Thyroid gland (tissue), 4 donors: ENCODE measurements around the gene APAF1.

Source experiments
- POLR2A ChIP-seq, 2 donors: fragments of 450-650 bp; IDR thresholded peaks; one replicate each; pipeline ENCODE4 v1.6.1; 2017; ENCODE audit warnings: antibody characterized with exemption in 2 of 2, mild to moderate bottlenecking in 2 of 2, moderate library complexity in 1 of 2
- TF ChIP-seq, protein P1 (sequence below), 6 experiments: fragments of 200-600 bp in 3 of 6; fragments of 450-650 bp in 3 of 6; sonication (generic) in 3 of 6; IDR thresholded peaks; one replicate each; pipeline ENCODE4 v1.5.1; 2016 to 2019; ENCODE audit warnings: antibody characterized with exemption in 6 of 6, mild to moderate bottlenecking in 2 of 6, inconsistent platforms in 1 of 6, moderate library complexity in 1 of 6

DNA sequence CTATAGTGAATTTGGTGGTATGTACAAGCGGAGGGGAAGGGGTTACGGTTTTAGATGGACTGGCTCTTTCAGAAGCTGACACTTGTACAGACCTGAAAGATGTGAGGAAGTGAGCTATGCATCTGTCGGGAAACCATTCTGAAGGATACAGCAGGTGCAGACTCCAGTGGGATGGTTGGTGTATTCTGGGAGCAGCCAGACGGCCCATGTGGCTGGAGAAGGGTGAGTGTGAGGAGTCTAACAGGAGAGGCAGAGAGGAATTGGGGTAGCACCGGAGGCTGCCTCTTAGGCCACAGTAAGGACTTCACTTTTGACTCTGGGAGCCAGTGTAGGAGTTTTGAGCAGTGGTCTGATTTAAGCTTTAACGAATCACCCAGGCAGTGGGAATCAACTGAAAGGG, 90.7 kb downstream of the APAF1 start:
- TF ChIP-seq, protein P1, sequence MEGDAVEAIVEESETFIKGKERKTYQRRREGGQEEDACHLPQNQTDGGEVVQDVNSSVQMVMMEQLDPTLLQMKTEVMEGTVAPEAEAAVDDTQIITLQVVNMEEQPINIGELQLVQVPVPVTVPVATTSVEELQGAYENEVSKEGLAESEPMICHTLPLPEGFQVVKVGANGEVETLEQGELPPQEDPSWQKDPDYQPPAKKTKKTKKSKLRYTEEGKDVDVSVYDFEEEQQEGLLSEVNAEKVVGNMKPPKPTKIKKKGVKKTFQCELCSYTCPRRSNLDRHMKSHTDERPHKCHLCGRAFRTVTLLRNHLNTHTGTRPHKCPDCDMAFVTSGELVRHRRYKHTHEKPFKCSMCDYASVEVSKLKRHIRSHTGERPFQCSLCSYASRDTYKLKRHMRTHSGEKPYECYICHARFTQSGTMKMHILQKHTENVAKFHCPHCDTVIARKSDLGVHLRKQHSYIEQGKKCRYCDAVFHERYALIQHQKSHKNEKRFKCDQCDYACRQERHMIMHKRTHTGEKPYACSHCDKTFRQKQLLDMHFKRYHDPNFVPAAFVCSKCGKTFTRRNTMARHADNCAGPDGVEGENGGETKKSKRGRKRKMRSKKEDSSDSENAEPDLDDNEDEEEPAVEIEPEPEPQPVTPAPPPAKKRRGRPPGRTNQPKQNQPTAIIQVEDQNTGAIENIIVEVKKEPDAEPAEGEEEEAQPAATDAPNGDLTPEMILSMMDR (IDR thresholded peaks at IDR 0.05): no peak
- no peak for TF ChIP-seq POLR2A (IDR thresholded peaks at IDR 0.05)
